Measurements from ENCODE around the gene RAP1GAP2.
A peak's percentile ranks its signal among the peaks of the same experiment; 100 is the strongest.

Gene RAP1GAP2

GRCh38 chr17:2805961-2806360, 9.7 kb downstream of the RAP1GAP2 start:
- H3K9me3 ChIP-seq (ENCODE audit: control insufficient read depth, insufficient read depth, low read depth, low read length): no peaks in the 10 kb centered on the region
- no peak for TF ChIP-seq BCL11B (tag by site-specific recombination; IDR thresholded peaks at IDR 0.05; ENCODE audit: low read depth)
- no peak for TF ChIP-seq IKZF3 (tag by site-specific recombination; IDR thresholded peaks at IDR 0.05)
- no peak for TF ChIP-seq ZNF629 (tag by site-specific recombination; IDR thresholded peaks at IDR 0.05)
- no peak for TF ChIP-seq ZNF10 (tag by site-specific recombination; IDR thresholded peaks at IDR 0.05)
- no peak for TF ChIP-seq ZNF391 (tag by site-specific recombination; IDR thresholded peaks at IDR 0.05; ENCODE audit: borderline replicate concordance, low read depth)
- no peak for TF ChIP-seq BCL11A (tag by site-specific recombination; IDR thresholded peaks at IDR 0.05; ENCODE audit: low read depth)
- TF ChIP-seq ZNF354C (tag by site-specific recombination; IDR thresholded peaks at IDR 0.05; ENCODE audit: borderline replicate concordance, low read depth): no peak
- no peak for TF ChIP-seq ZSCAN16 (tag by site-specific recombination; IDR thresholded peaks at IDR 0.05)
- TF ChIP-seq PBX3 (CRISPR knock-in tag; IDR thresholded peaks at IDR 0.05): no peak
- no peak for TF ChIP-seq ZNF639 (tag by site-specific recombination; IDR thresholded peaks at IDR 0.05)
- no peak for TF ChIP-seq ZNF221 (tag by site-specific recombination; IDR thresholded peaks at IDR 0.05; ENCODE audit: borderline replicate concordance)
- TF ChIP-seq, protein P1, sequence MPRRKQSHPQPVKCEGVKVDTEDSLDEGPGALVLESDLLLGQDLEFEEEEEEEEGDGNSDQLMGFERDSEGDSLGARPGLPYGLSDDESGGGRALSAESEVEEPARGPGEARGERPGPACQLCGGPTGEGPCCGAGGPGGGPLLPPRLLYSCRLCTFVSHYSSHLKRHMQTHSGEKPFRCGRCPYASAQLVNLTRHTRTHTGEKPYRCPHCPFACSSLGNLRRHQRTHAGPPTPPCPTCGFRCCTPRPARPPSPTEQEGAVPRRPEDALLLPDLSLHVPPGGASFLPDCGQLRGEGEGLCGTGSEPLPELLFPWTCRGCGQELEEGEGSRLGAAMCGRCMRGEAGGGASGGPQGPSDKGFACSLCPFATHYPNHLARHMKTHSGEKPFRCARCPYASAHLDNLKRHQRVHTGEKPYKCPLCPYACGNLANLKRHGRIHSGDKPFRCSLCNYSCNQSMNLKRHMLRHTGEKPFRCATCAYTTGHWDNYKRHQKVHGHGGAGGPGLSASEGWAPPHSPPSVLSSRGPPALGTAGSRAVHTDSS (tag by site-specific recombination; IDR thresholded peaks at IDR 0.05): no peak
- no peak for TF ChIP-seq ZBTB20 (tag by site-specific recombination; IDR thresholded peaks at IDR 0.05)
- no peak for TF ChIP-seq ZXDB (tag by site-specific recombination; IDR thresholded peaks at IDR 0.05)
- no peak for TF ChIP-seq ZNF544 (tag by site-specific recombination; IDR thresholded peaks at IDR 0.05)
- no peak for TF ChIP-seq GLIS2 (tag by site-specific recombination; IDR thresholded peaks at IDR 0.05)
- no peak for TF ChIP-seq HOXA7 (CRISPR knock-in tag; IDR thresholded peaks at IDR 0.05; ENCODE audit: borderline replicate concordance)
- TF ChIP-seq WT1 (tag by site-specific recombination; IDR thresholded peaks at IDR 0.05): no peak
- no peak overlapping the region for H3K4me3 ChIP-seq (ENCODE audit: low read depth, low read length)
- no peaks in the 10 kb centered on the region for H3K36me3 ChIP-seq (ENCODE audit: control insufficient read depth in 2 of 2, insufficient read depth in 1 of 2, low read length in 2 of 2)
- POLR2A ChIA-PET: no interaction called here
- H3K27ac ChIP-seq (ENCODE audit: extremely low read depth, low read depth, low read length): no peak overlapping the region
- H3K4me1 ChIP-seq (ENCODE audit: control insufficient read depth, insufficient read depth, low read length): no peaks in the 10 kb centered on the region
- CTCF ChIA-PET: interaction anchor here (0.5 to 1.0 kb wide), 2 partner anchors 15 to 38 kb away, joined by 3 to 4 read pairs; no protein-coding TSS in a partner anchor

DNA sequence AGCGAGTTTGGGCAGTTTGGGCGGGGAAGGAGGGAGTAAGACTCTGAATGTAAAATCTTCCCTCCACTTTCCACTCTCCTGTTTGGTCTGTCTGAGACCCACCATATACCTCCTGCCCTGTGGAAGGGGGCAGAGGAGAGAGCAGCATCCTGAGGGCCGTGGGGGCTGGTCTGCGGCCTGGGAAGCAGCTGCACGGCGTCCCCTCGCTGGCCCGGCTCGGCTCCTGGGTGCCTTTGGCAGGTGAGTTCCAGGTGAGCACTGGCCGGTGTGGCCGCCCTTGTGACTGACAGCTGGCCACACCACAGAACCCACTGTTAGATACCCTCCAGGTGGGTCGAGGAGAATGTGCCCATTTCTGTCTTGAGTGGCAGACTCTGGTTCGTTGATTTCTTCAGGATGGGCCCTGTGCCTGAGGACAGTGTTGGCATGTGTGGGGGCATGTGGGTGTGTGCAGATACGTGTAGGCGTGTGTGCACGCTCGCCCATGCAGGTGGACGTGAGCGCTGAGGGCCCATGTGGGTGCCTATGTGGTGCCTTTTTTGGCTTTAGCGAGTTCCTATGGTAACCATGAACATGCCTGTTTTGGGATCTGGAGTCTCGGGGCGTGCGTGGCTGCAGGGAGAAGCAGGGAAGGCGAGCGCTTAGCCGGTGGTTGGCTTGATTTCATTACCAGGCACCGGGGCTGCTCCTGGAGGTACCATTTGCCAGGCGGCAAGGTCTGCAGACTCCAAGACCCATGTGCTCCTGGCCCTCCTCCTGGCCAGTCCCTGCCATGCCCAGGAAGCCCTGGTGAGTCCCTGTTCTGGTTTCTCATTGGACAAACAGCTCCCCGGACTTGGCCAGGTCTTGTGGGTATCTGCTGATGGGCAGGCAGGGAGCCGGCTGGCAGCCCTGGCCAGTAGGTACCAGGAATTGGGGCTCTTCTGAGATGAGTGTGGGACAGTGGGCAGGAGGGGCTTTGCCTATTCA, 12.4 kb downstream of the RAP1GAP2 start:
- Histone ChIP-seq H3K4me1 (ENCODE audit: control insufficient read depth, insufficient read depth, low read length) (no peaks in the 10 kb centered on the region), H3K27ac (ENCODE audit: extremely low read depth, low read depth, low read length) (no peak overlapping the region), H3K36me3 (ENCODE audit: control insufficient read depth in 2 of 2, insufficient read depth in 1 of 2, low read length in 2 of 2) (no peaks in the 10 kb centered on the region), H3K4me3 (ENCODE audit: low read depth, low read length) (no peak overlapping the region), H3K9me3 (ENCODE audit: control insufficient read depth, insufficient read depth, low read depth, low read length) (no peaks in the 10 kb centered on the region)
- ChIA-PET POLR2A (no interaction called here), CTCF (interaction anchor here (0.8 to 1.3 kb wide), 2 partner anchors 23 to 59 kb away, joined by 3 to 4 read pairs; no protein-coding TSS in a partner anchor)
- no peak for TF ChIP-seq ZNF561 (tag by site-specific recombination; IDR thresholded peaks at IDR 0.05; ENCODE audit: borderline replicate concordance)
- TF ChIP-seq ZNF518A (tag by site-specific recombination; conservative IDR thresholded peaks at IDR 0.05; ENCODE audit: low read depth): no peak
- TF ChIP-seq PRDM1 (tag by site-specific recombination; IDR thresholded peaks at IDR 0.05): no peak
- no peak for TF ChIP-seq REPIN1 (tag by site-specific recombination; IDR thresholded peaks at IDR 0.05; ENCODE audit: low read depth)
- no peak for TF ChIP-seq ZNF19 (tag by site-specific recombination; IDR thresholded peaks at IDR 0.05; ENCODE audit: low read depth)
- peak; percentile 70 for TF ChIP-seq ZFHX2 (tag by site-specific recombination; conservative IDR thresholded peaks at IDR 0.05)
- no peak for TF ChIP-seq ZNF610 (tag by site-specific recombination; IDR thresholded peaks at IDR 0.05; ENCODE audit: borderline replicate concordance)
- no peak for TF ChIP-seq ZXDB (tag by site-specific recombination; IDR thresholded peaks at IDR 0.05)
- no peak for TF ChIP-seq ZNF112 (tag by site-specific recombination; IDR thresholded peaks at IDR 0.05)
